ENCODE results near the gene AHCYL2. TPM values are rescaled to one million over a fixed set of nuclear protein-coding genes. Genes with fewer than 3 reads are reported as not detected.

AHCYL2 gene
- total RNA-seq, 1 donor from 2014 or later = 39.3 TPM

- Histone ChIP-seq H3K4me3 (no peak overlapping the region), H3K9ac (no peak overlapping the region), H3K27ac (no peak overlapping the region), H3K79me2 (ENCODE audit: low read depth) (no peaks in the 10 kb centered on the region), H2AFZ (replicated peaks) (no peak overlapping the region), H3K27me3 (no peaks in the 10 kb centered on the region), H3K4me2 (no peak overlapping the region), H3K9me3 (ENCODE audit: low read depth) (no peaks in the 10 kb centered on the region), H4K20me1 (ENCODE audit: low read depth) (peaks cover 6% of the 10 kb centered on the region), H3K36me3 (no peaks in the 10 kb centered on the region), H3K4me1 (peaks cover 23% of the 10 kb centered on the region), H3F3A (ENCODE audit: low read depth) (peaks cover 17% of the 10 kb centered on the region)
- Mint-ChIP-seq H3K27me3 (ENCODE audit: insufficient read depth, low read depth) (no peaks in the 10 kb centered on the region), H3K4me3 (no peak overlapping the region), H3K9me3 (no peaks in the 10 kb centered on the region), H3K36me3 (no peaks in the 10 kb centered on the region), H3K27ac (no peak overlapping the region), H3K4me1 (peaks cover 35% of the 10 kb centered on the region)
- peak; percentile 14 for DNase-seq (ENCODE audit: low spot score)
- TF ChIP-seq EZH2phosphoT487 (IDR thresholded peaks at IDR 0.05) = no peak
- no peak for TF ChIP-seq CTCF (IDR thresholded peaks at IDR 0.05)
- no peak for TF ChIP-seq EZH2 (IDR thresholded peaks at IDR 0.05)
These were observed 146.0 kb downstream of the AHCYL2 start for GRCh38 chr7:129370812-129371211.

- H3F3A ChIP-seq (ENCODE audit: low read depth) = peaks cover 23% of the 10 kb centered on the region
- no peak overlapping the region for H2AFZ ChIP-seq (replicated peaks)
- no peak overlapping the region for H3K4me3 ChIP-seq
- no peak overlapping the region for H3K9ac ChIP-seq
- H3K36me3 ChIP-seq = no peaks in the 10 kb centered on the region
- H3K4me1 Mint-ChIP-seq = peaks cover 38% of the 10 kb centered on the region
- peaks cover 28% of the 10 kb centered on the region for H3K4me1 ChIP-seq
- no peak for DNase-seq (ENCODE audit: low spot score)
- H3K4me3 Mint-ChIP-seq = no peak overlapping the region
- H3K27ac Mint-ChIP-seq = no peak overlapping the region
- H3K9me3 Mint-ChIP-seq = no peaks in the 10 kb centered on the region
- H3K9me3 ChIP-seq (ENCODE audit: low read depth) = no peaks in the 10 kb centered on the region
- TF ChIP-seq EZH2phosphoT487 (IDR thresholded peaks at IDR 0.05) = no peak
- no peak for TF ChIP-seq EZH2 (IDR thresholded peaks at IDR 0.05)
- no peak for TF ChIP-seq CTCF (IDR thresholded peaks at IDR 0.05)
- no peak overlapping the region for H3K4me2 ChIP-seq
- H4K20me1 ChIP-seq (ENCODE audit: low read depth) = peaks cover 13% of the 10 kb centered on the region
- H3K36me3 Mint-ChIP-seq = no peaks in the 10 kb centered on the region
- H3K27me3 Mint-ChIP-seq (ENCODE audit: insufficient read depth, low read depth) = no peaks in the 10 kb centered on the region
- no peaks in the 10 kb centered on the region for H3K79me2 ChIP-seq (ENCODE audit: low read depth)
- no peak overlapping the region for H3K27ac ChIP-seq
- H3K27me3 ChIP-seq = no peaks in the 10 kb centered on the region
These were observed 146.7 kb downstream of the AHCYL2 start for GRCh38 chr7:129371487-129371886.

- H3K4me3 Mint-ChIP-seq = no peak overlapping the region
- no peak overlapping the region for H3K27ac ChIP-seq
- H3K27ac Mint-ChIP-seq = no peak overlapping the region
- H2AFZ ChIP-seq (replicated peaks) = no peak overlapping the region
- H3K9ac ChIP-seq = no peak overlapping the region
- H3K9me3 Mint-ChIP-seq = no peaks in the 10 kb centered on the region
- peaks cover 20% of the 10 kb centered on the region for H3K4me1 Mint-ChIP-seq
- H3F3A ChIP-seq (ENCODE audit: low read depth) = peaks cover 19% of the 10 kb centered on the region
- no peaks in the 10 kb centered on the region for H3K27me3 ChIP-seq
- H3K79me2 ChIP-seq (ENCODE audit: low read depth) = no peaks in the 10 kb centered on the region
- H3K4me2 ChIP-seq = no peak overlapping the region
- H3K4me1 ChIP-seq = peaks cover 24% of the 10 kb centered on the region
- no peak overlapping the region for H3K4me3 ChIP-seq
- no peaks in the 10 kb centered on the region for H3K36me3 Mint-ChIP-seq
- no peak for DNase-seq (ENCODE audit: low spot score)
- no peak for TF ChIP-seq CTCF (IDR thresholded peaks at IDR 0.05)
- no peak for TF ChIP-seq EZH2phosphoT487 (IDR thresholded peaks at IDR 0.05)
- no peak for TF ChIP-seq EZH2 (IDR thresholded peaks at IDR 0.05)
- H3K36me3 ChIP-seq = no peaks in the 10 kb centered on the region
- no peaks in the 10 kb centered on the region for H3K9me3 ChIP-seq (ENCODE audit: low read depth)
- peaks cover 13% of the 10 kb centered on the region for H4K20me1 ChIP-seq (ENCODE audit: low read depth)
- H3K27me3 Mint-ChIP-seq (ENCODE audit: insufficient read depth, low read depth) = no peaks in the 10 kb centered on the region
These were observed 149.0 kb downstream of the AHCYL2 start for GRCh38 chr7:129373651-129374428.
